ENCODE results near the gene ARHGAP8. TPM values are rescaled to one million over a fixed set of nuclear protein-coding genes. Genes with fewer than 3 reads are reported as not detected.

The ARHGAP8 gene
- total and polyA plus RNA-seq, 2 experiments from 2014 or later = 24.0 to 50.4 TPM

DNA sequence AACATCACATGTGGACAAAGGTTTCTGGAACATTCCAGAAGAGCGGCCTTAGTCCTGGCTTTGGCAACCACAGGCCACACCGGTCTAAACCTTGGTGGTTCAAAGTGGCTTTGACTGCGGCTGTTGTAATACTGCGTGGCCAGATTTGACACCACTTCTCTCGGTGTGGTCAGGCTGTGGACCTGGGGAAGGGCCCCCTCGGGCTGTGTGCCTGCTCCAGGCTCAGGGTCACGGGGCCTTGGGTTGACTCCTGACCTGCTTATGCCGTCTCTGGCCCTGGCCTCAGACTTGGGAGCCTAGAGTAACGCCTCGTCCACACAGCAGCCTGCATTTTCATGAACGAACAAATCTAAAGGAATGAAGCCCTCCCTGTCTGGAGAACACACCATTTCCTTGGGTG, 139.4 kb downstream of the ARHGAP8 start:
- Histone ChIP-seq H3K27ac (no peak overlapping the region), H3K4me1 (ENCODE audit: insufficient read depth) (no peaks in the 10 kb centered on the region), H3K79me2 (no peaks in the 10 kb centered on the region), H3K4me2 (no peak overlapping the region), H3K9me2 (replicated peaks; ENCODE audit: insufficient read depth) (no peaks in the 10 kb centered on the region), H2AFZ (no peak overlapping the region), H3K9me3 (ENCODE audit: low read depth) (no peaks in the 10 kb centered on the region), H3K27me3 (no peaks in the 10 kb centered on the region), H3K4me3 (no peak overlapping the region), H3K36me3 (replicated peaks; ENCODE audit: insufficient read depth, low read depth) (no peaks in the 10 kb centered on the region), H4K20me1 (ENCODE audit: insufficient read depth, poor library complexity, severe bottlenecking) (no peaks in the 10 kb centered on the region)
- TF ChIP-seq EZH2phosphoT487 (IDR thresholded peaks at IDR 0.05; ENCODE audit: low read depth, severe bottlenecking, unreplicated experiment) (no peak), EZH2 (IDR thresholded peaks at IDR 0.05; ENCODE audit: borderline replicate concordance) (no peak)
- TF ChIP-seq, protein P1, sequence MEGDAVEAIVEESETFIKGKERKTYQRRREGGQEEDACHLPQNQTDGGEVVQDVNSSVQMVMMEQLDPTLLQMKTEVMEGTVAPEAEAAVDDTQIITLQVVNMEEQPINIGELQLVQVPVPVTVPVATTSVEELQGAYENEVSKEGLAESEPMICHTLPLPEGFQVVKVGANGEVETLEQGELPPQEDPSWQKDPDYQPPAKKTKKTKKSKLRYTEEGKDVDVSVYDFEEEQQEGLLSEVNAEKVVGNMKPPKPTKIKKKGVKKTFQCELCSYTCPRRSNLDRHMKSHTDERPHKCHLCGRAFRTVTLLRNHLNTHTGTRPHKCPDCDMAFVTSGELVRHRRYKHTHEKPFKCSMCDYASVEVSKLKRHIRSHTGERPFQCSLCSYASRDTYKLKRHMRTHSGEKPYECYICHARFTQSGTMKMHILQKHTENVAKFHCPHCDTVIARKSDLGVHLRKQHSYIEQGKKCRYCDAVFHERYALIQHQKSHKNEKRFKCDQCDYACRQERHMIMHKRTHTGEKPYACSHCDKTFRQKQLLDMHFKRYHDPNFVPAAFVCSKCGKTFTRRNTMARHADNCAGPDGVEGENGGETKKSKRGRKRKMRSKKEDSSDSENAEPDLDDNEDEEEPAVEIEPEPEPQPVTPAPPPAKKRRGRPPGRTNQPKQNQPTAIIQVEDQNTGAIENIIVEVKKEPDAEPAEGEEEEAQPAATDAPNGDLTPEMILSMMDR (IDR thresholded peaks at IDR 0.05; ENCODE audit: poor library complexity) = no peak
- DNase-seq (ENCODE audit: low spot score) = no peak
- 95% methylated on average over 11 of the region's 11 CpGs for WGBS (ENCODE audit: low lambda C conversion rate, missing lambda C conversion rate)

DNA sequence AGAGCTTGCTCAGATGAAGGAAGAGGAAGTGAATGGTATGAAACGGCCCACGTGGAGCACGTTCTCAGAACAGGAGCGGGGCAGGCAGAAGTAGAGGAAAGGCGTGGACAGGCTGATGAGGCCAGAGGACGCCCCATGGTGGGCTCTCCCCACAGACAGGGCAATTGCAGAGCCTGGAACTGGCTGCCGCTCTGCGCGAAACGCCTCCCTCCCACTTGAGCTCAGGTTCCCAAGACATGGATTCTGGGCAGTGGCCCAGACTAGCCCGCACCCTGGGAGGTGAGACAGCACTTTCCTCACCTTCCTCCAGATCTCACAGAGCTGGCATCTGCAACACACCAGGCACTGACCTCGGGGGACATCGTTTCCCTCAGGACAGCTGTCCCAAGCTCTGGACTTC, 139.9 kb downstream of the ARHGAP8 start:
- no peaks in the 10 kb centered on the region for H3K36me3 ChIP-seq (replicated peaks; ENCODE audit: insufficient read depth, low read depth)
- no peaks in the 10 kb centered on the region for H4K20me1 ChIP-seq (ENCODE audit: insufficient read depth, poor library complexity, severe bottlenecking)
- H3K79me2 ChIP-seq = no peaks in the 10 kb centered on the region
- no peaks in the 10 kb centered on the region for H3K27me3 ChIP-seq
- DNase-seq (ENCODE audit: low spot score) = no peak
- H3K4me2 ChIP-seq = no peak overlapping the region
- 92% methylated on average over 13 of the region's 13 CpGs for WGBS (ENCODE audit: low lambda C conversion rate, missing lambda C conversion rate)
- TF ChIP-seq, protein P1 (IDR thresholded peaks at IDR 0.05; ENCODE audit: poor library complexity) = no peak
- TF ChIP-seq EZH2 (IDR thresholded peaks at IDR 0.05; ENCODE audit: borderline replicate concordance) (no peak), EZH2phosphoT487 (IDR thresholded peaks at IDR 0.05; ENCODE audit: low read depth, severe bottlenecking, unreplicated experiment) (no peak)
- H3K4me3 ChIP-seq = no peak overlapping the region
- no peaks in the 10 kb centered on the region for H3K9me3 ChIP-seq (ENCODE audit: low read depth)
- no peak overlapping the region for H2AFZ ChIP-seq
- no peak overlapping the region for H3K27ac ChIP-seq
- H3K4me1 ChIP-seq (ENCODE audit: insufficient read depth) = no peaks in the 10 kb centered on the region
- no peaks in the 10 kb centered on the region for H3K9me2 ChIP-seq (replicated peaks; ENCODE audit: insufficient read depth)

DNA sequence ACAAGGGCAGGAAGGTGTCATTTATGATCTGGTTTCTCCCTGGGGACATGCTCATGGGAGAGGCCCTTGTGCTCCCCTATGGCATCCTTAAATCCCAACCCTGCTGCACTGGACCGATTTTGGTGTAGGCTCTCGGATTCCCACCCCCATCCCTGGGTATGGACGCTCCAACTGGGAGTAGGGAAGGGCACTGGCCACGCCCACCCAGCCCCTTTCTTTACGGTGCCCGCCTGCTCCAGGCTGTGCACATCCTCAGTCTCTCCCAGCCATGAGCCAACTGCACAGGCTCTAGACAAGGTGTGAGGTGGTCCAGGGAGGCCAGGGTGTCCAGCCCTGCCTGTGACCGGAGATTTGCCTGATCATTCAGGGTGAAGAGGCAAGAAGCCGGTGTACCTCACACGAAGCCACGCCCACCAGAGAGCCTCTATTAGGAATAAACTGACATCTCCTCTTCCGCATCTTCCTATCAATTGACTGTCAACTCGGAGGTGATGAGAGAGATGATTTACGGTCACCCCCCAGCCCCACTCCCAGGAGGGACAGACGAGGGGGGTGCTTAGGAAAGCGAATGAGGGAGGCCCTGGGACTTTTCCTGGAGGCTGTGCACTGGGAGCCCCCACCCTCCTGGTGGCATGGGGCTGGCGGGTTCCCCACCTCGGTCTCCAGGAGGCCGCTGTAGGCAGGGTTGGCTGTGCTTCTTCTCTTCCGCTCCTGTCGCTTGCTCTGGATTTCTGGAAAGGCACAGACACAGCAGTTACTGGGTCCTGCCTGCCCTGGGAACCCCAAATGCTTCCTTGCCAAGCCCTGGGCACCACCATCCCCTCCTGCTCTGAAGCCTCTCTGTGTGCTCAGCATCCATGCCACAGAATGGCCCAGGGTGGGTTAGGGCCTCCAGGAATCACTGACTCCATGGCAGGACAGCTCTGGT, 140.7 kb downstream of the ARHGAP8 start:
- DNase-seq (ENCODE audit: low spot score) = no peak
- no peak overlapping the region for H3K4me3 ChIP-seq
- WGBS (ENCODE audit: low lambda C conversion rate, missing lambda C conversion rate) = 94% methylated on average over 20 of the region's 20 CpGs
- H3K4me2 ChIP-seq = no peak overlapping the region
- H3K4me1 ChIP-seq (ENCODE audit: insufficient read depth) = no peaks in the 10 kb centered on the region
- H3K79me2 ChIP-seq = no peaks in the 10 kb centered on the region
- H2AFZ ChIP-seq = no peak overlapping the region
- H3K9me3 ChIP-seq (ENCODE audit: low read depth) = no peaks in the 10 kb centered on the region
- TF ChIP-seq EZH2 (IDR thresholded peaks at IDR 0.05; ENCODE audit: borderline replicate concordance) = no peak
- no peak for TF ChIP-seq EZH2phosphoT487 (IDR thresholded peaks at IDR 0.05; ENCODE audit: low read depth, severe bottlenecking, unreplicated experiment)
- TF ChIP-seq, protein P1 (IDR thresholded peaks at IDR 0.05; ENCODE audit: poor library complexity) = no peak
- no peak overlapping the region for H3K27ac ChIP-seq
- H3K27me3 ChIP-seq = no peaks in the 10 kb centered on the region
- H4K20me1 ChIP-seq (ENCODE audit: insufficient read depth, poor library complexity, severe bottlenecking) = no peaks in the 10 kb centered on the region
- H3K36me3 ChIP-seq (replicated peaks; ENCODE audit: insufficient read depth, low read depth) = no peaks in the 10 kb centered on the region
- H3K9me2 ChIP-seq (replicated peaks; ENCODE audit: insufficient read depth) = no peaks in the 10 kb centered on the region

Data from hepatocyte (in vitro differentiated cells).